Mesothelial cell of epicardium (in vitro differentiated cells): ENCODE data around the gene C10orf62. TPM values are rescaled to one million over a fixed set of nuclear protein-coding genes. Genes with fewer than 3 reads are reported as not detected.
"Not testable (repeated sequence)": the region's sequence is repeated elsewhere in the genome, so short reads cannot be mapped to it uniquely, and the experiment has no call there.

Source experiments
- DNase-seq, 2 experiments: peaks; one replicate each; pipeline ENCODE4 v3.0.0; 2021; ENCODE audit warnings: low spot score in 2 of 2; ENCODE audit not compliant: unreplicated experiment in 2 of 2
- H3K27ac Mint-ChIP-seq: 2 replicates; pipeline ENCODE4 v1.8.0; 2021; ENCODE audit warnings: mixed read lengths
- H3K27me3 Mint-ChIP-seq: 2 replicates; pipeline ENCODE4 v1.8.0; 2021; ENCODE audit warnings: low read depth, mixed read lengths
- H3K36me3 Mint-ChIP-seq: 2 replicates; pipeline ENCODE4 v1.8.0; 2021; ENCODE audit warnings: mixed read lengths
- H3K4me1 Mint-ChIP-seq: 2 replicates; pipeline ENCODE4 v1.8.0; 2021; ENCODE audit warnings: mixed read lengths
- H3K4me3 Mint-ChIP-seq: 2 replicates; pipeline ENCODE4 v1.8.0; 2021; ENCODE audit warnings: mild to moderate bottlenecking, moderate library complexity, mixed read lengths
- H3K9me3 Mint-ChIP-seq: 2 replicates; pipeline ENCODE4 v1.8.0; 2021; ENCODE audit warnings: mixed read lengths
- total RNA-seq: library from RNA; stranded (reverse); gene quantifications from 3 replicates; pipeline ENCODE4 v1.2.1, GENCODE V29; 2021
- TF ChIP-seq, protein P1 (sequence below): fragments of 200-600 bp; sonication (generic); IDR thresholded peaks from one replicate; pipeline ENCODE4 v1.5.0; 2021; ENCODE audit warnings: antibody characterized with exemption; ENCODE audit not compliant: unreplicated experiment

The C10orf62 gene
- total RNA-seq, 1 donor from 2014 or later: not detected

DNA sequence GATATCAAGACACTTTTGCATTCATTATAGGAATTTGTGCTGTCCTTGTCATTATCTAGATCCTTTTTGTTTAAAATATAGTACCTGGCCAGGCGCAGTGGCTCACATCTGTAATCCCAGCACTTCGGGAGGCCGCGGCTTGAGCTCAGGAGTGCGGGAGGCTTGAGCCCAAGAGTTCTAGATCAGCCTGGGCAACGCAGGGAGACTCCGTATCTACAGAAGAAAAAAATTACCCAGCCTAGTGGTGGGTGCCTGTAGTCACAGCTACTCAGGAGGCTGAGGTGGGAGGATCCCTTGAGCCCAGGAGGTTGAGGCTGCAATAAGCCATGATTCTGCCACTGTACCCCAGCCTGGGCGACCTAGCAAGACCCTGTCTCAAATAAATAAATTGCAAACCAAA lies 44.4 kb downstream of the C10orf62 start:
- DNase-seq: no peak
- Mint-ChIP-seq H3K27me3 (no peaks in the 10 kb centered on the region), H3K9me3 (no peaks in the 10 kb centered on the region), H3K4me3 (peak overlapping the region; percentile 97), H3K4me1 (peaks cover 11% of the 10 kb centered on the region), H3K27ac (peak overlapping the region; percentile 87), H3K36me3 (no peaks in the 10 kb centered on the region)
- TF ChIP-seq, protein P1, sequence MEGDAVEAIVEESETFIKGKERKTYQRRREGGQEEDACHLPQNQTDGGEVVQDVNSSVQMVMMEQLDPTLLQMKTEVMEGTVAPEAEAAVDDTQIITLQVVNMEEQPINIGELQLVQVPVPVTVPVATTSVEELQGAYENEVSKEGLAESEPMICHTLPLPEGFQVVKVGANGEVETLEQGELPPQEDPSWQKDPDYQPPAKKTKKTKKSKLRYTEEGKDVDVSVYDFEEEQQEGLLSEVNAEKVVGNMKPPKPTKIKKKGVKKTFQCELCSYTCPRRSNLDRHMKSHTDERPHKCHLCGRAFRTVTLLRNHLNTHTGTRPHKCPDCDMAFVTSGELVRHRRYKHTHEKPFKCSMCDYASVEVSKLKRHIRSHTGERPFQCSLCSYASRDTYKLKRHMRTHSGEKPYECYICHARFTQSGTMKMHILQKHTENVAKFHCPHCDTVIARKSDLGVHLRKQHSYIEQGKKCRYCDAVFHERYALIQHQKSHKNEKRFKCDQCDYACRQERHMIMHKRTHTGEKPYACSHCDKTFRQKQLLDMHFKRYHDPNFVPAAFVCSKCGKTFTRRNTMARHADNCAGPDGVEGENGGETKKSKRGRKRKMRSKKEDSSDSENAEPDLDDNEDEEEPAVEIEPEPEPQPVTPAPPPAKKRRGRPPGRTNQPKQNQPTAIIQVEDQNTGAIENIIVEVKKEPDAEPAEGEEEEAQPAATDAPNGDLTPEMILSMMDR: no peak

DNA sequence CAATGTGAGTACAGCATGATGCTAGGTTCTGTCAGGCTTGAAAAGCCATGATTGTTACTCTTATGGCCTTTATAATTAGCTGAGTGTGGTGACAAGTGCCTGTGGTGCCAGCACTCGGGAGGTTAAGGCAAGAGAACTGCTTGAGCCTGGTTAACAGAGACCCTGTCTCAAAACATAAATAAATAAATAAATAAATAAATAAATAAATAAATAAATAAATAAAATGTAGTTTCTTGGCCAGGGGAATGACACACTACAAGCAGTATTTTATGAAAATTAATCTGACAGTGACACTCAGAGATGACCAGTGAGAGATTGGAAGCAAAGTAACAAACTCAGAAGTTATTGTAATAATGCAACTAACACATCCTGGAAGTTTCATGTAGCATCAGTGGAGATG lies 46.1 kb downstream of the C10orf62 start:
- Mint-ChIP-seq H3K27me3 (no peaks in the 10 kb centered on the region), H3K4me3 (no peak overlapping the region), H3K36me3 (no peaks in the 10 kb centered on the region), H3K4me1 (peaks cover 11% of the 10 kb centered on the region), H3K27ac (no peak overlapping the region), H3K9me3 (no peaks in the 10 kb centered on the region)
- DNase-seq: no peak
- TF ChIP-seq, protein P1: no peak

DNA sequence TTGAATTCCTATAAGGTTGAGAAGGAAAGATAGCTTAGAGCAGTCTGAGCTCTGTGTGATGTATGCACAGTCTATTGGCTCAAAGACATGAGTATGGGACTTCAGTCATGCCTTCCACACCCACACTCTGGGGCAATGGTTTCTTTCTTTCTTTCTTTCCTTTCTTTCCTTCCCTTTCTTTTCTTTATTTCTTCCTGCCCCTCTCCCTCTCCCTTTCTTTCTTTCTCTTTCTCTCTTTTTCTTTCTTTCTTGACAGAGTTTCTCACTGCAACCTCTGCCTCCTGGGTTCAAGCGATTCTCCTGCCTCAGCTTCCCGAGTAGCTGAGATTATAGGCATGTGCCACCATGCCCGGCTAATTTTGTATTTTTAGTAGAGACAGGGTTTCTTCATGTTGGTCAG lies 49.6 kb downstream of the C10orf62 start:
- not testable (repeated sequence) for H3K9me3 Mint-ChIP-seq, DNase-seq, H3K4me3 Mint-ChIP-seq, H3K27ac Mint-ChIP-seq, H3K36me3 Mint-ChIP-seq, H3K27me3 Mint-ChIP-seq
- peaks cover 19% of the 10 kb centered on the region for H3K4me1 Mint-ChIP-seq

DNA sequence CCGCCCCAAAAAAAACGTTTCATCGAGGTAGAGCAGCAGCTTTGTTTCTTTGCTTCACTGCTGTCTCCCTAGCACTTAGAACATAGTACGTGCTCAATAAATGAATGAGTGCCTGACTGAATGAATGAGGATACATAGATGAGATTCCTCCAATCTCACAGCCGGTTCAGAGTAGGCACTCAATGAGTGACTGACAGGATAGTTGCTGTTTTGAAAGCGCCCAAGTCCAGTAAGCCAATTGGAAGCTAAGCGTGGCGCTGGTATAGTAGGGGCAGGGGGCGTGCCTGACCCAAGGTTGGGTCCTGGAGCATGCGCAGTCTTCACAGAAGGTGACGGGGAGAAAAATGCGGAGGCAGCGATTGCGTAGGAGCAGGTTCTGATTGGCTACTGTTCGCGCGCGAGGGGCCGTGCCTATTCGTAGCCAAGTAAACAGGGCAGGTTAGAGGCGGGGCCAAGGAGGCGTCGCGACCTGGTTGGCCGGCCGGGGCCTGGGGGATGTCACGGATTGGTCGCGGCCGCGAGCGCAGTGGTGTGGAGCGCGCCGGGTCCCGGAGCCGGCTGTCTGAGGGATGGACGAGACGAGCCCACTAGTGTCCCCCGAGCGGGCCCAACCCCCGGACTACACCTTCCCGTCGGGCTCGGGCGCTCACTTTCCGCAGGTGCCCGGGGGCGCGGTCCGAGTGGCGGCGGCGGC lies 50.8 kb downstream of the C10orf62 start, which contains the start of gene PI4K2A:
Gene PI4K2A (plus strand): TSS at position 498 of the 694 bp plus-strand sequence. CDS start 72 bp downstream, at position 570.
- Mint-ChIP-seq H3K36me3 (no peaks in the 10 kb centered on the region), H3K4me3 (peak within 1 kb of the TSS; percentile 90), H3K4me1 (peaks cover 19% of the 10 kb centered on the region), H3K27ac (peak within 1 kb of the TSS; percentile 95), H3K27me3 (no peaks in the 10 kb centered on the region), H3K9me3 (no peaks in the 10 kb centered on the region)
- TF ChIP-seq, protein P1: no peak
- peak; percentile 94 to 98 for DNase-seq

Other genes starting within 250 kb of the C10orf62 start
- 35.7 to 42.4 TPM (median 41.9 TPM) in 3 replicates for gene RRP12, start 188.4 kb upstream of the C10orf62 start, total RNA-seq
- 188 to 197 TPM (median 188 TPM) in 3 replicates for gene PGAM1, start 163.5 kb upstream of the C10orf62 start, total RNA-seq
- 28.2 to 31.2 TPM (median 30.6 TPM) in 3 replicates for gene EXOSC1, start 143.7 kb upstream of the C10orf62 start, total RNA-seq
- 36.9 to 41.4 TPM (median 39.7 TPM) in 3 replicates for gene ZDHHC16, start 143.5 kb upstream of the C10orf62 start, total RNA-seq
- gene MMS19, start 91.3 kb upstream of the C10orf62 start, total RNA-seq: 82.5 to 88.1 TPM (median 84.9 TPM) in 3 replicates
- gene UBTD1, start 90.8 kb upstream of the C10orf62 start, total RNA-seq: 9.1 to 9.4 TPM (median 9.4 TPM) in 3 replicates
- gene ANKRD2, start 16.9 kb upstream of the C10orf62 start, total RNA-seq: 0.20 to 0.24 TPM (median 0.20 TPM) in 3 replicates
- gene HOGA1, start 5.3 kb upstream of the C10orf62 start, total RNA-seq: 0.31 to 0.50 TPM (median 0.40 TPM) in 3 replicates
- 15.4 to 17.3 TPM (median 16.4 TPM) in 3 replicates for gene MORN4, start 43.8 kb downstream of the C10orf62 start, total RNA-seq
- gene PI4K2A, start 51.0 kb downstream of the C10orf62 start, total RNA-seq: 18.4 to 20.1 TPM (median 18.7 TPM) in 3 replicates
- 7.8 to 9.0 TPM (median 7.9 TPM) in 3 replicates for gene AVPI1, start 97.5 kb downstream of the C10orf62 start, total RNA-seq
- gene MARVELD1, start 124.0 kb downstream of the C10orf62 start, total RNA-seq: 72.5 to 75.4 TPM (median 75.4 TPM) in 3 replicates
- 39.6 to 40.7 TPM (median 39.9 TPM) in 3 replicates for gene ZFYVE27, start 147.4 kb downstream of the C10orf62 start, total RNA-seq
- 0.69 to 1.1 TPM (median 0.86 TPM) in 3 replicates for gene SFRP5, start 182.3 kb downstream of the C10orf62 start, total RNA-seq